Activated naive CD4-positive, alpha-beta T cell treated with anti-CD3 and anti-CD28 coated beads, Interleukin-2, amount 50 U/mL, for 72 hours (primary cell): Measurements from ENCODE around the gene RUNDC1. TPM values are rescaled to one million over a fixed set of nuclear protein-coding genes. Genes with fewer than 3 reads are reported as not detected.
A peak's percentile ranks its signal among the peaks of the same experiment; 100 is the strongest.
"Not testable (repeated sequence)": the region's sequence is repeated elsewhere in the genome, so short reads cannot be mapped to it uniquely, and the experiment has no call there.

Source experiments
- ATAC-seq, 2 donors: fragments of 150-1000 bp; cut with Tn5 transposase; 2 replicates each; pipeline ENCODE4 v1.10.0; 2021; ENCODE audit warnings: mild to moderate bottlenecking in 2 of 2, moderate library complexity in 2 of 2
- DNase-seq, 2 donors: peaks; one replicate each; pipeline ENCODE4 v3.0.0; 2021 to 2022; ENCODE audit warnings: low spot score in 2 of 2
- H3K27ac Mint-ChIP-seq, 2 donors: one replicate each; pipeline ENCODE4 v1.8.0; 2022; ENCODE audit warnings: mild to moderate bottlenecking in 2 of 2, mixed read lengths in 2 of 2
- H3K36me3 Mint-ChIP-seq, 2 donors: one replicate each; pipeline ENCODE4 v1.8.0; 2022; ENCODE audit warnings: mixed read lengths in 2 of 2
- H3K9me3 Mint-ChIP-seq, 2 donors: one replicate each; pipeline ENCODE4 v1.8.0; 2022; ENCODE audit warnings: mixed read lengths in 2 of 2
- total RNA-seq, 2 donors: library from RNA; stranded (reverse); gene quantifications; one replicate each; pipeline ENCODE4 v1.2.3, GENCODE V29; 2022

The RUNDC1 gene
- 10 to 100 TPM; 10.7 to 15.2 TPM for total RNA-seq

DNA sequence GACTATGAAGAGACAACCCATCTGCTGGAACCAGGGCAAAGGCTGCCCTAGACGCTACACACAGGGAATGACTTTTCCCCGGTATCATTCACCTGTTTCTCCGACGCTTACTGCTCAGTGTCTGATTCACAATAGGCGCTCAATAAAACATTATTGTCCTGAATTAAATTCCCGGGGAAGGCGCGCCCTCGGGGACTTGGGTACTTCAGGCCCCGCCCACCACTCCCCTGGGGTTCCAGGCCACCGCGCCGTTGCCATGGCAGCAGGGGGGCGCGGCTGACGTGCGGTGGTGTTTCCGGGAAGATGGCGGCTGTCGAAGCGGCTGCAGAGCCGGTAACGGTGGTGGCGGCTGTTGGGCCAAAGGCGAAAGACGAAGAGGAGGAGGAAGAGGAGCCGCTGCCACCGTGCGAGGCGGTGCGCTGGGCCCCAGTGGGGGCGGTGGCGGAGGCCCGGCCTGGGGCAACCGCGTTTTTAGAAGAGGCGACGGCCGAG is at the start of gene RUNDC1:
Gene RUNDC1, plus strand, starts transcription at position 292 of the 492 bp plus-strand sequence. Its CDS starts 12 bp downstream, at position 304.
- DNase-seq (peak; percentile 87 to 91), ATAC-seq (peak; percentile 77 to 86)
- no peaks in the 10 kb centered on the region for H3K9me3 Mint-ChIP-seq
- H3K36me3 Mint-ChIP-seq, result peaks cover 9 to 26% of the 10 kb centered on the region in 2 donors
- H3K27ac Mint-ChIP-seq, result peak within 1 kb of the TSS; percentile 85 to 98

DNA sequence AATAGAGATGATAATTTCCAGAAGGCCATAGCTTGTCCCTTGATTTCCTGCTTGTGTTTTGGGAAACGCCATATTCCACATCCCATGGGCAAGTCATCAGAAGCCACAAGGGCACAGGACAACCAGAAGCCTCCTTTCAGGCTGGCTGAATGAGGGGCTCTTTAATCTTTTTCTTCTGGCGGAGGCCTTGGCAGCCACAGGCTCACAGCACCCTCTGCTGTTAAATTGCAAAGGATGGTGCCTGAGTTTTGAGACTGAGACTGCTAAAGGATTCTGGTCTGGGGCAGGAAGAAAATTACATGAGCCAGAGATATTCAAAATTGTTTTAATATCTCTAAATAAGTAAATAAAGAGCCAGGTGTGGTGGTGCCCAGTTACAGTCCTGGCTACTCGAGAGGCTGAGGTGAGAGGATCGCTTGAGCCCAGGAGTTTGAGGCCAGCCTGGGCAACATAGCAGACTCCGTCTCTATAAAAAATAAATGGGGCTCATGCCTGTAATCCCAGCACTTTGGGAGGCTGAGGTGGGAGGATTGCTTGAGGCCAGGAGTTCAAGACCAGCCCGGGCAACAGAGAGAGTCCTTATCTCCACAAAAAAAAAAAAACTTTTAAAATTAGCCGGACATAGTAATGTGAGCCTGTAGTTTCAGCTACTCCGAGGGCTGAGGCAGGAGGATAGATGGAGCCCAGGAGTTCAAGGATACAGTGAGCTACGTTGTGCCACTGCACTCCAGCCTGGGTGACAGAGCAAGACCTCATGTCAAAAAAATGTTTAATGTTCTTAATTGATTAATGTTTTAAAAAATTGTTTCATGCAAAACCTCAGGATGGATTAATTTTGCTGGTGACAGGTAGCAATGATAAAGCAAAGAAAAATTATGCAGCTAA is 42.4 kb upstream of the RUNDC1 start:
- ATAC-seq, result peak; percentile 34 to 66
- H3K36me3 Mint-ChIP-seq, result no peaks in the 10 kb centered on the region
- peak in 1 of 2 donors; percentile 18 for DNase-seq
- no peak overlapping the region for H3K27ac Mint-ChIP-seq
- no peaks in the 10 kb centered on the region for H3K9me3 Mint-ChIP-seq

DNA sequence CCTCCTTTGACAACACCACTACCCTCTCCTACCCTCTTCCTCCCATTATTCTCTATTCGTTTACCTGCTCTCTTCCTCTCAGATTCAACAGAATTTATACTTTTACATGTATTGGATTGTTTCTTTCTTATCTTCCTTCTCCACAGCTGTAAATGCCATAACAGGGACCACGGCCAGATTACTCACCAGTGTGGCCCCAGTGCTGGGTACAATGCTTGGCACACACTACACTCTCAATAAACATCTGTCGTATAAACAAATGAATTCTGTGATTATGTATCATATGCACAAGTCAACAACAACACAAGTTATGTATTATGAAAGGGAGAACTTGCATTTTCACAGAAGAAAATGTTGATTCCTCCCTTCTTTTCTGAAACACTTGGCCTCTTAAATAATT is 36.2 kb upstream of the RUNDC1 start:
- Mint-ChIP-seq H3K27ac (no peak overlapping the region), H3K36me3 (no peaks in the 10 kb centered on the region), H3K9me3 (no peaks in the 10 kb centered on the region)
- no peak for DNase-seq
- no peak for ATAC-seq

DNA sequence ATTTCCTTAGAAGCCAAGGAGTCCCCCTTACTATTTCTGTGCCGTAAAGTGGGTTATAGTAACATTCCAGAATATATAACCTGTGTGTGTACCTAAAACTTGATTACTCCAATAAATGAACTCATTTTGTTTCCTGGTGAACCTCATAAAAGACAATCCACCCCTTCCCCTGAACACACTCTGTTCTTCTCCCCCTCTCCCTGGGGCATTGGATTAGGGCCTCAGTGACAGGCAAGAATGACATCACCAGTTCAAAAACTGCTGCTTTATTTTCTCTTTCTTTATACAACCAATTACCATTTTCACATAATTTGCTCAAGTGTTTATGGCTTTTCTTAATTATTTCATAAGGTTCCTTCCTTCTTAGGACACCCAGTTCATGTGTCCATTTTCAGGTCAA is 33.6 kb upstream of the RUNDC1 start:
- DNase-seq (no peak), ATAC-seq (no peak)
- Mint-ChIP-seq H3K27ac (peak overlapping the region in 1 of 2 donors; percentile 47), H3K9me3 (no peaks in the 10 kb centered on the region), H3K36me3 (peaks cover 0 to 7% of the 10 kb centered on the region in 2 donors)

DNA sequence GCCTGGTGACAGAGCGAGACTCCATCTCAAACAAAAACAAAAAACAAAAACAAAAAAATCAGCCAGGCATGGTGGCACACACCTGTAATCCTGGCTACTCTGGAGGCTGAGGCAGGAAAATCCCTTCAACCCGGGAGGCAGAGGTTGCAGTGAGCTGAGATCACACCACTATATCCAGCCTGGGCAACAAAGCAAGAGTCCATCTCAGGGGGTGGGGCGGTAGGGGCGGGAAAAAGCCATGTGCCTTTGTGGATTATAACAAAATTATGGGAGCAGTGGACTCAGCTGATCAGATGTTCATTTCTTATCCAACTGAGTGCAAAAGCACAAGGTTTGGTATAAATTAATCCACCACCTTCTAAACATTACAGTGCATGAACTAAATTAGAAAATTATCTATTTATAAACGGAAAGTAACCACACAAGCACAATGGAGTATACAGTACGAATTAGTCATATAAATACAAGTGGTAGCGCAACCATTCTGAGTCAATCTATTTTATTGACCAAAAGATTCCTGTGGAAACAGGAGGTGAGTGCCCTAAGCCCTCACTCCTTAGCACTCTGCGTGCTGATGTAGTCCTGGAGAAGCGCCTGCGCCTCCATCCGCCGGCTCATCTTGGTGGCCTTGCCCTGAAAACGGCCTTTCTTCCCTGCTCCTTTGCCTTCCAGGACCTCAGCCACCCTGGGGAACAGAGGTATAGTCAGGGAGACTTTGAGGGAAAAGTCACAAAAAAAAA is 30.2 kb upstream of the RUNDC1 start:
- Mint-ChIP-seq H3K9me3 (no peaks in the 10 kb centered on the region), H3K27ac (no peak overlapping the region), H3K36me3 (peaks cover 0 to 7% of the 10 kb centered on the region in 2 donors)
- ATAC-seq (no peak), DNase-seq (no peak)

DNA sequence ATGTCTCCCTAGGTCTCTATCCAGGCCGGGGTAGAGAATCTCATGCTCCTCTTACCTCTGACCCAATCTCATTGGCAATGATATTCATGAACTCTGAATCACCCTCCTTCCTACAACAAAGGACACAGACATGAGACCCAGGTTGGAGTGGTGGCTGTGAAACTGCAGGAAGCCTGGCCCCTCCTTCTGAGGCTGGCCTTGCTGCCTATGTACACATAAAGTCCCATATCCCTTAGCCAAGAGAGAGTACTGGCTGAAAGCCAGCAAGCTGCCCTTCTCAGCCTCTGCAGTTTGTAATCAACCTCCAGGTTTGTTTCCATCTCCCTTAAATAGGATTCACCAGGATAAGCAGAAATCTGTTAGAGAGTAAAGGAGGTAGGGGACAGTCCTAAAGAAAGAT is 26.7 kb upstream of the RUNDC1 start:
- DNase-seq (no peak), ATAC-seq (no peak)
- Mint-ChIP-seq H3K36me3 (peaks cover 4 to 7% of the 10 kb centered on the region in 2 donors), H3K27ac (peak overlapping the region; percentile 46 to 62), H3K9me3 (no peaks in the 10 kb centered on the region)

DNA sequence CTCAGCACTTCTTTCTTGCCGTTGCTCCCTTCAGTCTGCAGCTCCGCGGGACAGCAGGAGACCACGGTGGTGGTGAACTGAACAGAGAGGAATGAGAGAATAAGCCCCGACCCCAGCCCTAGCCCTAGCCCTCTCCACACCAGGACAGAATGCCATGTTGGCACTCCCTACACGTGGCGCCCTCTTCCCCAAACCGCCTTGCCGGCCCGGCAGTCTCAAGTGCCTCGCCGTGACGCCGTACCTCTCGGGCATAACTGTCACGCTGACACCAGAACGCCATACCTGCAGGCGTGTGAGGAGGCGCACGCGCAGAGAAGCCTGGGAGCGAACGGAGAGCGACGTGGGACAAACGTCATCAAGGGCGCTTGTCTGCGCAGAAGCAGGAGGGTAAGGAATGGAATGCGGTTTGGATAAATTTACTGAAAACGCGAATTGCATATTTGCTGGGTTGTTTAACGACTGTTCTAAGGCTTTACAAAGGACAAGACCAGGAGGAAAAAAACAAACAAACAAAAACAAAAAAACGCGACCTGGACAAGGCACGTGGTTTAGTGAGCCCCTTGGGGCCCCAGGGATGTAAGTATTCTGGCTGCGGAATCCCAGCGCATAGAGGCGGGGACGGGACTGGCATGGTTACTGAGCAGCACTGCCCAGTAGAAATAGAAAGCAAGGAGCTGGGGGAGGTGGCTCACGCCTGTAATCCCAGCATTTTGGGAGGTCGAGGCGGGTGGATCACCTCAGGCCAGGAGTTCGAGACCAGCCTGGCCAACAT is 16.0 kb upstream of the RUNDC1 start, which contains the start of gene AARSD1:
Gene AARSD1, minus strand, starts transcription at position 294 of the 772 bp plus-strand sequence. Its CDS starts 14 bp downstream, at position 280.
- Mint-ChIP-seq H3K9me3 (no peaks in the 10 kb centered on the region), H3K36me3 (peaks cover 14 to 28% of the 10 kb centered on the region in 2 donors), H3K27ac (peak within 1 kb of the TSS; percentile 89 to 98)
- ATAC-seq, result peak; percentile 98 to 100
- peak; percentile 86 to 92 for DNase-seq

DNA sequence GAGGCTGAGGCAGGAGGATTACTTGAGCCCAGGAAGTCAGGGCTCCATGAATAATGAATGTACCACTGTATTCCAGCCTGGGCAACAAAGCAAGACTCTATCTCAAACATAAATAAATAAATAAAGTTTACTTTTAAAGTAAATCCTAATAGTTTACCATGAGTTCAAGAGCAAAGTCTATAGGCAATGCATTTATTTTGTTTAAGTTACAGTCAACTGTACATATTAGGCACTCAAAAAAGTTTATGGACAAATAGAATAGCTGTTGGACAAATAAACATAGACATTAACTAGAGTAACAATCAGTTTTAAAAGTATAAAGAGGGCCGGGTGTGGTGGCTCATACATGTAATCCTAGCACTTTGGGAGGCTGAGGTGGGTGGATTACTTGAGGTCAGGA is 12.4 kb upstream of the RUNDC1 start:
- ATAC-seq (no peak), DNase-seq (no peak)
- Mint-ChIP-seq H3K36me3 (peaks cover 13 to 14% of the 10 kb centered on the region in 2 donors), H3K9me3 (no peaks in the 10 kb centered on the region), H3K27ac (no peak overlapping the region)

DNA sequence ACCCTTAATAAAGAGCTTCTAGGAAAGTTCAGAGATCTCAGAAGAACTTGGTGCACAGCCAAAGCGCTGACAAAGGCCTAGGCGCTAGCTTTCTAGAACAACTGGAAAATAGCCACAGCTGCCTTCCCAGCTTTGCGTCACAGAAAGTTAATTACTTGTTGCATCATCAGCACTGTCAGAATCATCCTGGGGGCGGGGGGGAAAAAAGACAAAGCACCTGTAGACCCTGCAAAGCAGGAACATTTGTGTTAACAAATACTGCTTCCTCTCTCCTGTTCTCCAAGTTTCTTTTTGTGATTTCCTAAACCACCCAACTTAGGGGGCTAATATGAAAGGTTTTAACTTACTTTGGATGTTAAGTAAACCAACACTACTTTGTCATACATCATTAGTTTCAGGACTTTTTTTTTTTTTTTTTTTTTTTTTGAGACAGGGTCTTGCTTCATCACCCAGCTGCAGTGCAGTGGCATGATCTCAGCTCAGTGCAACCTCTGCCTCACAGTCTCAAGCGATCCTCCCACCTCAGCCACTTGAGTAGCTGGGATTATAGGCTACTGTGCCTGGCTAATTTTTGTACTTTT is 11.3 kb upstream of the RUNDC1 start:
- DNase-seq (no peak), ATAC-seq (no peak)
- peaks cover 6% of the 10 kb centered on the region in 2 donors for H3K36me3 Mint-ChIP-seq
- H3K9me3 Mint-ChIP-seq, result no peaks in the 10 kb centered on the region
- no peak overlapping the region for H3K27ac Mint-ChIP-seq

DNA sequence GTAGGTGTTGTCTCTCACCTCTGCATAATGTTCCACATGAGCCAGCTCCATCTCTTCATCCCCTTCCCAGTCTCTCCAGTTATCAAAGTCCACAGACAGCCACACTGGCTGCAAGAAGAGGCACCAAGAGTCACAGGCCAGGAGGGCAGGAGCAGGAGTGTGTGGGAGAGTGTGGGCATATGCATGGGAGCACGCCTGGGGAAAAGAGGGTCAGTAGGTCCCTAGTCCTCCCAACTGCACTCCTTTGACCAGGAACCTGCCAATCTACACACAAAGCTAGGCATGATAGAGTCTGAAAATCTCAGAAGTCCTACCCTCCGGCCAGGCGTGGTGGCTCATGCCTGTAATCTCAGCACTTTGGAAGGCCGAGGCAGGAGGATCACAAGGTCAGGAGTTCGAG is 8.8 kb upstream of the RUNDC1 start:
- DNase-seq (no peak), ATAC-seq (no peak)
- H3K9me3 Mint-ChIP-seq, result no peaks in the 10 kb centered on the region
- no peak overlapping the region for H3K27ac Mint-ChIP-seq
- no peaks in the 10 kb centered on the region for H3K36me3 Mint-ChIP-seq

DNA sequence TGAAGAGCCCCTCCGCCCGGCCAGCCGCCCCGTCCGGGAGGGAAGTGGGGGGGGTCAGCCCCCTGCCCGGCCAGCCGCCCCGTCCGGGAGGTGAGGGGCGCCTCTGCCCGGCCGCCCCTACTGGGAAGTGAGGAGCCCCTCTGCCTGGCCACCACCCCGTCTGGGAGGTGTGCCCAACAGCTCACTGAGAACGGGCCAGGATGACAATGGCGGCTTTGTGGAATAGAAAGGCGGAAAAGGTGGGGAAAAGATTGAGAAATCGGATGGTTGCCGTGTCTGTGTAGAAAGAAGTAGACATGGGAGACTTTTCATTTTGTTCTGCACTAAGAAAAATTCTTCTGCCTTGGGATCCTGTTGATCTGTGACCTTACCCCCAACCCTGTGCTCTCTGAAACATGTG is 7.0 kb upstream of the RUNDC1 start:
- H3K9me3 Mint-ChIP-seq, H3K36me3 Mint-ChIP-seq, ATAC-seq, H3K27ac Mint-ChIP-seq, DNase-seq: not testable (repeated sequence)

DNA sequence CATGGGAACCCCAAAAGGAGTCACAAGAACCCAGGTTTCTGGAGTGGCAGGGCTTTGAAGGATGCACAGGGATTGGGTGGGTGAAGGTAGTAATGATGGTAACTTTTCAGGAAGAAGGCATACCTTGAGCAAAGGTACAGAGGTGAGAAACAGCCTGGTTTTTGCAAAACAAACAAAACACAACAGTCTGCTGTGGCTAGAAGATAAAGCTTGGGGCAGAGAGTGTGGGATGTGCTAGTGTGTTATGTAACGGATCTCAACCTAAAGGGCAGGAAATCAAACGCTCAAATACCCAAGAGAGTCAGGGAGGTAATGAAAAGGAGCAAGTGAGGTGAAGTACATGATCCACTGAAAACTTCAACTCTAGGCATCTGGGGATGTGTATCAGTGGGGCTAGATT is 5.1 kb upstream of the RUNDC1 start:
- DNase-seq, result no peak
- H3K9me3 Mint-ChIP-seq, result no peaks in the 10 kb centered on the region
- H3K36me3 Mint-ChIP-seq, result peaks cover 0 to 2% of the 10 kb centered on the region in 2 donors
- no peak overlapping the region for H3K27ac Mint-ChIP-seq
- no peak for ATAC-seq

DNA sequence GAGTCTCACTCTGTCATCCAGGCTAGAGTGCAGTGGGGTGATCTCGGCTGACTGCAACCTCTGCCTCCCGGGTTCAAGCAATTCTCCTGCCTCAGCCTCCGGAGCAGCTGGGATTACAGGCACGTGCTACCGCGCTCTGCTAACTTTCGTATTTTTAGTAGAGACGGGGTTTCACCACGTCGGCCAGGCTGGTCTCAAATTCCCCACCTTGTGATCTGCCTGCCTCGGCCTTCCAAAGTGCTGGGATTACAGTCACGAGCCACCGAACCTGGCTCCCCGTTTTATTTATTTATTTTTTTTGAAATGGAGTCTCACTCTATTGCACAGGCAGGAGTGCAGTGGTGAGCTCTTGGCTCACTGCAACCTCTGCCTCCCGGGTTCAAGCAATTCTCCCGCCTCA is 4.7 kb upstream of the RUNDC1 start:
- H3K9me3 Mint-ChIP-seq, ATAC-seq, H3K27ac Mint-ChIP-seq, H3K36me3 Mint-ChIP-seq, DNase-seq: not testable (repeated sequence)

DNA sequence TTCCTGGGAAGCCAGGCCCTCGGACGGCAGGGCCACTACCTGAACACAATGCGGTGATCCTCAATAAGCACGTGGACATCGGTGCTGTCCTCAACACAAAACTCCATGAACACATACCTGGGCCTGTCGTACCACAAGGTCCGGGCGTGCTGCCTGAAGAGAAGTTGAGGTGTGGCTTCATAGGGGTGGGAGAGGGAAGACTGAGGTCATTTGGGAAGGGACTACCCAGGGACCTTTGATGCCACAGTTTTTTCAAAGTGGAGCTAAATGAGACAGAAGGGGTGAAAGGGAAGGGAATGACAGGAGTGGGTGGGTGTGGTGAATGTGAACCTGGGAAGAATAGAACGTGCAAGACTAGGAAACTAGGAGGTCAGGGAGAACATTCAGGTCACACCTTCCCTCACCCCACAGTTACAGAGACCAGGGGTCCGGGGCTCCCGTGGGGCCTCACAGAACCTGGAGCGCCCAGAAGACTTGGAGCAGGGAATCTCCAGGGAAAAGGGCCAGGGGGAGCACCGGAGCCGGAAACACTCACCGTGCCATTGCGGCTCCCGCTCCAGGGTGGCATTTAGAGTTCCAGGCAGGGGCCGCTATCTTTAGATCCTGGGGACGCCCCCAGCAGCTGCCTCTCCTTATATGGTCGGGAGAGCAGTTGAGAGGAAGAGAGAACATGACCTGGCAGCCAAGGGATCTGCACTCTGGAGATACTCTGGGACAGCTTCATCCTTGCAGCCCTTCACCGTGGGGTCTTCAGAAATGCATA is 673 bp upstream of the RUNDC1 start, which contains the start of gene PTGES3L:
Gene PTGES3L, minus strand, starts transcription at position 570 of the 763 bp plus-strand sequence. Its CDS starts 27 bp downstream, at position 543.
- H3K9me3 Mint-ChIP-seq, result no peaks in the 10 kb centered on the region
- H3K27ac Mint-ChIP-seq, result peak within 1 kb of the TSS; percentile 85 to 98
- ATAC-seq, result peak; percentile 76 to 83
- peak; percentile 27 to 66 for DNase-seq
- peaks cover 9 to 26% of the 10 kb centered on the region in 2 donors for H3K36me3 Mint-ChIP-seq

DNA sequence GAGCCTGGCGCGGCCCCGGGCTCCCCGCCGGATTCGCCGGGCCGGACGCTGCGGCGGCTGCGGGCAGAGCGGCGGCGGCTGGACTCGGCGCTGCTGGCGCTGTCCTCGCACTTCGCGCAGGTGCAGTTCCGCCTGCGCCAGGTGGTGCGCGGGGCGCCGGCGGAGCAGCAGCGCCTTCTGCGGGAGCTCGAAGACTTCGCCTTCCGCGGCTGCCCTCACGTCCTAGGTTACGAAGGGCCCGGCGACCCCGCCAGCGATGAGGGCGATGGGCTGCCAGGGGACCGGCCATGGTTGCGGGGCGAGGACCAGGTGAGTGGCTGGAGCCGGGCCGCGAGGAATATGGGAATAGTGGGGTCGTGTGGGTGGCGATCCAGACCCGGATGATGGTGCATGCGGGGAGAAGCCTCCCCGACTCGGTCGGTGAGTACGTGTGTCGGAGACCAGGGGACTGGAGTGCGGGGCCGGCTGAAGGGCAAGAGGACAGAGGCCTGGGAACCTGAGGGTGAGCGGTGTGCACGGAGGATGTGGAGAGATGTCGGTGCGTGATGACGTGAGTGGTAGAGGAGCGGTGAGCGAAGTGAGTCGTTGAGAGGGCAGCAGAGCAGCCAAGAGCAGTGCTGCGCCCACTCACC is 517 bp downstream of the RUNDC1 start:
- peak; percentile 68 to 72 for DNase-seq

More for the DNA sequence above, 517 bp downstream of the RUNDC1 start:
- Mint-ChIP-seq H3K27ac (peak overlapping the region; percentile 78 to 85), H3K9me3 (no peaks in the 10 kb centered on the region), H3K36me3 (peaks cover 9 to 31% of the 10 kb centered on the region in 2 donors)
- peak; percentile 85 to 87 for ATAC-seq
